HepG2 (cell line): ENCODE data around the gene ZFAND6. TPM values are rescaled to one million over a fixed set of nuclear protein-coding genes. Genes with fewer than 3 reads are reported as not detected.

Experiments used
- ATAC-seq: fragments of 200-7000 bp; cut with Tn5 transposase; 3 replicates; pipeline ENCODE4 v1.9.1; 2020; ENCODE audit warnings: mild to moderate bottlenecking, moderate library complexity
- BruUV-seq: library from RNA; stranded (reverse); fragments of 400-500 nt; replicated peaks from 2 replicates; lab custom pipeline; 2021; lab: Mats Ljungman, UMichigan
- CTCF ChIA-PET: fragments of 300-600 bp; formaldehyde crosslinking; extraction: SDS; loops from one replicate; lab custom pipeline; 2021; ENCODE audit warnings: low total read pairs, inconsistent platforms, low intra/inter-chr PET ratio; lab: Yijun Ruan, JAX
- POLR2A ChIA-PET: fragments of 350-600 bp; sonication (Branson Sonifier 250); formaldehyde crosslinking; loops from one replicate; lab custom pipeline; 2020; ENCODE audit warnings: antibody characterized with exemption, inconsistent platforms; lab: Yijun Ruan, JAX
- DNase-seq: peaks from one replicate; pipeline ENCODE4 v3.0.0-alpha.2; 2015; ENCODE audit warnings: low spot score
- FAIRE-seq: peaks from 3 replicates; lab custom pipeline; 2011; peaks lifted over from hg19 to GRCh38; lab: Jason Lieb, UNC
- H2AFZ ChIP-seq: one replicate; pipeline ENCODE4 v1.6.1; 2011; ENCODE audit warnings: low read length, inconsistent platforms
- H3K27ac ChIP-seq: fragments of 300-600 bp; 3 replicates; pipeline ENCODE4 v1.8.0; 2011; ENCODE audit warnings: mixed run types, mild to moderate bottlenecking, mixed read lengths, low read length, inconsistent platforms; ENCODE audit not compliant: insufficient read depth; ENCODE audit errors: extremely low read length
- H3K27me3 ChIP-seq, 2 experiments: fragments of 200-600 bp in 1 of 2; 2 replicates in 1 of 2; 3 replicates in 1 of 2; pipeline versions ENCODE4 v1.6.0 to v1.8.0; 2011; ENCODE audit warnings: low read length in 2 of 2, mild to moderate bottlenecking in 2 of 2, moderate library complexity in 2 of 2, inconsistent platforms in 1 of 2; ENCODE audit not compliant: insufficient read depth in 2 of 2, control insufficient read depth in 1 of 2
- H3K36me3 ChIP-seq, 2 experiments: fragments of 200-600 bp in 1 of 2; replicated peaks in 1 of 2; 2 replicates in 1 of 2; 3 replicates in 1 of 2; pipeline versions ENCODE4 v1.5.1 to v1.8.0; 2011; ENCODE audit warnings: low read length in 2 of 2, inconsistent platforms in 1 of 2; ENCODE audit not compliant: insufficient read depth in 2 of 2, control insufficient read depth in 1 of 2
- H3K4me1 ChIP-seq: 2 replicates; pipeline ENCODE4 v1.5.1; 2012; ENCODE audit warnings: low read length, inconsistent platforms; ENCODE audit not compliant: insufficient read depth
- H3K4me2 ChIP-seq: 2 replicates; pipeline ENCODE4 v1.6.0; 2011; ENCODE audit warnings: low read depth, low read length, inconsistent platforms
- H3K4me3 ChIP-seq, 3 experiments: fragments of 200-600 bp in 1 of 3; sonication (generic), shearing (Covaris generic) in 1 of 3; replicated peaks in 1 of 3; 2 replicates each; pipeline ENCODE4 v1.5.1; 2011 to 2016; ENCODE audit warnings: low read length in 3 of 3, inconsistent platforms in 2 of 3, low read depth in 2 of 3, mild to moderate bottlenecking in 2 of 3, control low read depth in 1 of 3, mixed read lengths in 1 of 3; ENCODE audit not compliant: insufficient read depth in 1 of 3
- H3K79me2 ChIP-seq: one replicate; pipeline ENCODE4 v1.6.1; 2011; ENCODE audit warnings: low read length, inconsistent platforms; ENCODE audit not compliant: insufficient read depth
- H3K9ac ChIP-seq: 2 replicates; pipeline ENCODE4 v1.6.0; 2011; ENCODE audit warnings: mild to moderate bottlenecking, low read depth, low read length, inconsistent platforms; ENCODE audit not compliant: insufficient read depth
- H3K9me3 ChIP-seq: 2 replicates; pipeline ENCODE4 v1.5.1; 2012; ENCODE audit warnings: mild to moderate bottlenecking, low read length
- H4K20me1 ChIP-seq: 2 replicates; pipeline ENCODE4 v1.6.0; 2011; ENCODE audit warnings: inconsistent platforms, mild to moderate bottlenecking, low read length, moderate library complexity; ENCODE audit not compliant: insufficient read depth
- EZH2 ChIP-seq: conservative IDR thresholded peaks from 2 replicates; pipeline ENCODE4 v1.6.1; 2012; ENCODE audit warnings: mild to moderate bottlenecking, low read depth, low read length, moderate library complexity
- JARID2 ChIP-seq: sonication (generic); formaldehyde crosslinking; IDR thresholded peaks from 2 replicates; pipeline ENCODE4 v1.8.1; 2023; ENCODE audit warnings: missing genetic modification reagents, inconsistent platforms; ENCODE audit not compliant: insufficient replicate concordance
- NCOR1 ChIP-seq: fragments of 200-600 bp; sonication (generic); IDR thresholded peaks from 2 replicates; pipeline ENCODE4 v1.7.0; 2017; ENCODE audit warnings: antibody characterized with exemption, low read length, borderline replicate concordance
- SUZ12 ChIP-seq: fragments of 150-350 bp; IDR thresholded peaks from 2 replicates; pipeline ENCODE4 v1.6.1; 2014; ENCODE audit warnings: low read depth, low read length
- XRCC5 ChIP-seq: fragments of 200-400 bp; formaldehyde crosslinking; optimal IDR thresholded peaks from 2 replicates; pipeline ENCODE3; 2017; ENCODE audit warnings: mild to moderate bottlenecking, low read length
- ZFAT ChIP-seq: sonication (generic); formaldehyde crosslinking; conservative IDR thresholded peaks from 2 replicates; pipeline ENCODE4 v1.8.1; 2023; ENCODE audit warnings: missing genetic modification reagents, inconsistent platforms
- ZNF253 ChIP-seq: sonication (generic); formaldehyde crosslinking; IDR thresholded peaks from 2 replicates; pipeline ENCODE4 v1.8.0; 2022; ENCODE audit warnings: mild to moderate bottlenecking, missing genetic modification reagents, borderline replicate concordance
- ZNF446 ChIP-seq: sonication (generic); formaldehyde crosslinking; IDR thresholded peaks from 2 replicates; pipeline ENCODE4 v1.5.0; 2020; ENCODE audit warnings: mild to moderate bottlenecking, missing genetic modification reagents
- WGBS: methylation state at CpG from one replicate; pipeline ENCODE4 v1.1.6; 2017; ENCODE audit warnings: low lambda C conversion rate; 5-methylcytosine and 5-hydroxymethylcytosine counted together
- in situ Hi-C: cut with HindIII; loops from 2 replicates; pipeline ENCODE4 v1.10.0; 2017; ENCODE audit warnings: low pct_unique_long_range_greater_than_20kb; ENCODE audit not compliant: extremely low pct_ligation_motif_present
- intact Hi-C: fragments of 100-400 bp; cut with micrococcal nuclease; formaldehyde crosslinking; loops from one replicate; pipeline ENCODE4 v1.10.0; 2022; ENCODE audit not compliant: unreplicated experiment
- polyA plus RNA-seq, 8 experiments: library from polyadenylated mRNA; depleted of rRNA in 3 of 8; stranded (reverse) in 7 of 8; unstranded in 1 of 8; fragments of >200 nt; fragmentation: Illumina TruSeq in 4 of 8; extraction: Trizol in 4 of 8; gene quantifications; 2 replicates each; pipeline versions ENCODE4 v1.2.1 to v1.2.3, GENCODE V29; 2011 to 2016; ENCODE audit warnings: low read depth in 4 of 8, missing spikeins in 1 of 8, mixed read lengths in 1 of 8; ENCODE audit not compliant: insufficient read depth in 1 of 8
- total RNA-seq, 5 experiments: library from RNA; depleted of rRNA; stranded (reverse); fragments of >200 nt; fragmentation: Illumina TruSeq; extraction: Trizol; gene quantifications; 2 replicates each; pipeline ENCODE4 v1.2.3, GENCODE V29; 2016; ENCODE audit warnings: low read depth in 1 of 5
- TF ChIP-seq, protein P1 (sequence below): sonication (generic); formaldehyde crosslinking; IDR thresholded peaks from 2 replicates; pipeline ENCODE4 v1.8.1; 2023; ENCODE audit warnings: mild to moderate bottlenecking, missing genetic modification reagents
- TF ChIP-seq, protein P2 (sequence below): sonication (generic); formaldehyde crosslinking; IDR thresholded peaks from 2 replicates; pipeline ENCODE4 v1.4.0; 2020; ENCODE audit warnings: mild to moderate bottlenecking, missing genetic modification reagents
- TF ChIP-seq, protein P3 (sequence below): sonication (generic); formaldehyde crosslinking; IDR thresholded peaks from 2 replicates; pipeline ENCODE4 v1.4.0; 2020; ENCODE audit warnings: missing genetic modification reagents, mild to moderate bottlenecking, borderline replicate concordance

Gene ZFAND6
- total and polyA plus RNA-seq, 2 of the 13 experiments (the other 11 are each of a cell fraction or from before 2014, with no cell fraction given): 84.2 to 115 TPM

DNA sequence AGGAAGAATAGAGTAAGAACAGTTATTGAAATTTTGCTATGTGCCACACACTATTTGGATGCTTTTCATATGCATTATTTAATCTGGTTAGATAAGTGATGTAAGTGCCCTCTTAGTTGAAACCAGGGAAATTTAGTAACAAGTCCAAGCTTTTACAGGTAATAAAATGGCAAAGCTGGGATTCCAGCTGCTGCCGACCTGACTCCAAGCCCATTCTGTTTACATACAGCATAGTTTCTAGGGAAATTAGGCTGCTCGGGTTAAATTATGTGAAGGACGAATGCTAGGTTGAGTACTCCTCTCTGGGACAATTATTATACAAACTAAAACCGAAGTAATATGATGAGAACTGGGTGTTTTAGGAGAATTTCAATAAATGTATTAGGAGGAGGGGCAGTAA lies 54.6 kb downstream of the ZFAND6 start:
- no peak for DNase-seq
- no peaks in the 10 kb centered on the region for H3K9me3 ChIP-seq
- H3K4me1 ChIP-seq: peaks cover 26% of the 10 kb centered on the region
- no peak overlapping the region for H3K4me3 ChIP-seq
- intact Hi-C loops (no loop called here), in situ Hi-C loops (no loop called here)
- no peaks in the 10 kb centered on the region for H3K36me3 ChIP-seq
- H3K27me3 ChIP-seq: no peaks in the 10 kb centered on the region
- peaks cover 41% of the 10 kb centered on the region for H3K79me2 ChIP-seq
- H4K20me1 ChIP-seq: peaks cover 13% of the 10 kb centered on the region
- no peak for TF ChIP-seq ZNF253 (CRISPR knock-in tag)
- TF ChIP-seq, protein P1, sequence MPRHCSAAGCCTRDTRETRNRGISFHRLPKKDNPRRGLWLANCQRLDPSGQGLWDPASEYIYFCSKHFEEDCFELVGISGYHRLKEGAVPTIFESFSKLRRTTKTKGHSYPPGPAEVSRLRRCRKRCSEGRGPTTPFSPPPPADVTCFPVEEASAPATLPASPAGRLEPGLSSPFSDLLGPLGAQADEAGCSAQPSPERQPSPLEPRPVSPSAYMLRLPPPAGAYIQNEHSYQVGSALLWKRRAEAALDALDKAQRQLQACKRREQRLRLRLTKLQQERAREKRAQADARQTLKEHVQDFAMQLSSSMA (CRISPR knock-in tag): no peak
- TF ChIP-seq NCOR1: no peak
- TF ChIP-seq JARID2 (CRISPR knock-in tag): no peak
- TF ChIP-seq, protein P2, sequence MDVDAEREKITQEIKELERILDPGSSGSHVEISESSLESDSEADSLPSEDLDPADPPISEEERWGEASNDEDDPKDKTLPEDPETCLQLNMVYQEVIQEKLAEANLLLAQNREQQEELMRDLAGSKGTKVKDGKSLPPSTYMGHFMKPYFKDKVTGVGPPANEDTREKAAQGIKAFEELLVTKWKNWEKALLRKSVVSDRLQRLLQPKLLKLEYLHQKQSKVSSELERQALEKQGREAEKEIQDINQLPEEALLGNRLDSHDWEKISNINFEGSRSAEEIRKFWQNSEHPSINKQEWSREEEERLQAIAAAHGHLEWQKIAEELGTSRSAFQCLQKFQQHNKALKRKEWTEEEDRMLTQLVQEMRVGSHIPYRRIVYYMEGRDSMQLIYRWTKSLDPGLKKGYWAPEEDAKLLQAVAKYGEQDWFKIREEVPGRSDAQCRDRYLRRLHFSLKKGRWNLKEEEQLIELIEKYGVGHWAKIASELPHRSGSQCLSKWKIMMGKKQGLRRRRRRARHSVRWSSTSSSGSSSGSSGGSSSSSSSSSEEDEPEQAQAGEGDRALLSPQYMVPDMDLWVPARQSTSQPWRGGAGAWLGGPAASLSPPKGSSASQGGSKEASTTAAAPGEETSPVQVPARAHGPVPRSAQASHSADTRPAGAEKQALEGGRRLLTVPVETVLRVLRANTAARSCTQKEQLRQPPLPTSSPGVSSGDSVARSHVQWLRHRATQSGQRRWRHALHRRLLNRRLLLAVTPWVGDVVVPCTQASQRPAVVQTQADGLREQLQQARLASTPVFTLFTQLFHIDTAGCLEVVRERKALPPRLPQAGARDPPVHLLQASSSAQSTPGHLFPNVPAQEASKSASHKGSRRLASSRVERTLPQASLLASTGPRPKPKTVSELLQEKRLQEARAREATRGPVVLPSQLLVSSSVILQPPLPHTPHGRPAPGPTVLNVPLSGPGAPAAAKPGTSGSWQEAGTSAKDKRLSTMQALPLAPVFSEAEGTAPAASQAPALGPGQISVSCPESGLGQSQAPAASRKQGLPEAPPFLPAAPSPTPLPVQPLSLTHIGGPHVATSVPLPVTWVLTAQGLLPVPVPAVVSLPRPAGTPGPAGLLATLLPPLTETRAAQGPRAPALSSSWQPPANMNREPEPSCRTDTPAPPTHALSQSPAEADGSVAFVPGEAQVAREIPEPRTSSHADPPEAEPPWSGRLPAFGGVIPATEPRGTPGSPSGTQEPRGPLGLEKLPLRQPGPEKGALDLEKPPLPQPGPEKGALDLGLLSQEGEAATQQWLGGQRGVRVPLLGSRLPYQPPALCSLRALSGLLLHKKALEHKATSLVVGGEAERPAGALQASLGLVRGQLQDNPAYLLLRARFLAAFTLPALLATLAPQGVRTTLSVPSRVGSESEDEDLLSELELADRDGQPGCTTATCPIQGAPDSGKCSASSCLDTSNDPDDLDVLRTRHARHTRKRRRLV (CRISPR knock-in tag): no peak
- TF ChIP-seq, protein P3, sequence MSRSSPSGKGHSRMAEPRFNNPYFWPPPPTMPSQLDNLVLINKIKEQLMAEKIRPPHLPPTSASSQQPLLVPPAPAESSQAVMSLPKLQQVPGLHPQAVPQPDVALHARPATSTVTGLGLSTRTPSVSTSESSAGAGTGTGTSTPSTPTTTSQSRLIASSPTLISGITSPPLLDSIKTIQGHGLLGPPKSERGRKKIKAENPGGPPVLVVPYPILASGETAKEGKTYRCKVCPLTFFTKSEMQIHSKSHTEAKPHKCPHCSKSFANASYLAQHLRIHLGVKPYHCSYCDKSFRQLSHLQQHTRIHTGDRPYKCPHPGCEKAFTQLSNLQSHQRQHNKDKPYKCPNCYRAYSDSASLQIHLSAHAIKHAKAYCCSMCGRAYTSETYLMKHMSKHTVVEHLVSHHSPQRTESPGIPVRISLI (CRISPR knock-in tag): no peak
- TF ChIP-seq XRCC5: no peak
- TF ChIP-seq SUZ12: no peak
- no peak for TF ChIP-seq ZFAT (CRISPR knock-in tag)
- TF ChIP-seq ZNF446 (CRISPR knock-in tag): no peak
- TF ChIP-seq EZH2: no peak
- 79% methylated on average over 4 of the region's 4 CpGs for WGBS
- no peak overlapping the region for H3K9ac ChIP-seq
- ChIA-PET POLR2A (interaction anchor here (0.6 kb wide), 1 partner anchor 75 kb away, joined by 3 read pairs; no protein-coding TSS in a partner anchor), CTCF (no interaction called here)
- BruUV-seq: no TSS peak
- H2AFZ ChIP-seq: no peak overlapping the region
- no peak for ATAC-seq
- no peak overlapping the region for H3K4me2 ChIP-seq
- H3K27ac ChIP-seq: no peak overlapping the region
- no peak for FAIRE-seq
